Natural killer cell treated with Interleukin-12 subunit alpha and Interleukin-12 subunit beta and Interleukin-15 and Interleukin-18, amount 100 ng/mL, for 72 hours (primary cell): ENCODE results near the gene RPS14. TPM values are rescaled to one million over a fixed set of nuclear protein-coding genes. Genes with fewer than 3 reads are reported as not detected.

Source experiments
- ATAC-seq, 2 donors: fragments of 150-1000 bp; cut with Tn5 transposase in 1 of 2; sonication (Bioruptor Pico), chemical (Tn5 transposase) in 1 of 2; 2 replicates each; pipeline ENCODE4 v1.10.0; 2021
- DNase-seq: peaks from one replicate; pipeline ENCODE4 v3.0.0; 2022; ENCODE audit warnings: low spot score
- H3K27ac Mint-ChIP-seq, 2 donors: 1 replicate in 1 of 2; 2 replicates in 1 of 2; pipeline ENCODE4 v1.8.0; 2022; ENCODE audit warnings: mixed read lengths in 2 of 2, mild to moderate bottlenecking in 1 of 2, moderate library complexity in 1 of 2
- H3K27me3 Mint-ChIP-seq, 2 donors: 1 replicate in 1 of 2; 2 replicates in 1 of 2; pipeline ENCODE4 v1.8.0; 2022; ENCODE audit warnings: mixed read lengths in 2 of 2
- H3K36me3 Mint-ChIP-seq: one replicate; pipeline ENCODE4 v1.8.0; 2022; ENCODE audit warnings: mixed read lengths
- H3K4me1 Mint-ChIP-seq, 2 donors: 1 replicate in 1 of 2; 2 replicates in 1 of 2; pipeline ENCODE4 v1.8.0; 2022; ENCODE audit warnings: low read depth in 2 of 2, mixed read lengths in 2 of 2, mild to moderate bottlenecking in 1 of 2
- H3K4me3 Mint-ChIP-seq: one replicate; pipeline ENCODE4 v1.8.0; 2022; ENCODE audit warnings: mixed read lengths
- H3K9me3 Mint-ChIP-seq: 2 replicates; pipeline ENCODE4 v1.8.0; 2022; ENCODE audit warnings: mixed read lengths
- total RNA-seq, 2 donors: library from RNA; stranded (reverse); gene quantifications; one replicate each; pipeline ENCODE4 v1.2.3, GENCODE V29; 2022

The RPS14 gene
- 1,000 to 10,000 TPM; 1,429 to 1,580 TPM for total RNA-seq

DNA sequence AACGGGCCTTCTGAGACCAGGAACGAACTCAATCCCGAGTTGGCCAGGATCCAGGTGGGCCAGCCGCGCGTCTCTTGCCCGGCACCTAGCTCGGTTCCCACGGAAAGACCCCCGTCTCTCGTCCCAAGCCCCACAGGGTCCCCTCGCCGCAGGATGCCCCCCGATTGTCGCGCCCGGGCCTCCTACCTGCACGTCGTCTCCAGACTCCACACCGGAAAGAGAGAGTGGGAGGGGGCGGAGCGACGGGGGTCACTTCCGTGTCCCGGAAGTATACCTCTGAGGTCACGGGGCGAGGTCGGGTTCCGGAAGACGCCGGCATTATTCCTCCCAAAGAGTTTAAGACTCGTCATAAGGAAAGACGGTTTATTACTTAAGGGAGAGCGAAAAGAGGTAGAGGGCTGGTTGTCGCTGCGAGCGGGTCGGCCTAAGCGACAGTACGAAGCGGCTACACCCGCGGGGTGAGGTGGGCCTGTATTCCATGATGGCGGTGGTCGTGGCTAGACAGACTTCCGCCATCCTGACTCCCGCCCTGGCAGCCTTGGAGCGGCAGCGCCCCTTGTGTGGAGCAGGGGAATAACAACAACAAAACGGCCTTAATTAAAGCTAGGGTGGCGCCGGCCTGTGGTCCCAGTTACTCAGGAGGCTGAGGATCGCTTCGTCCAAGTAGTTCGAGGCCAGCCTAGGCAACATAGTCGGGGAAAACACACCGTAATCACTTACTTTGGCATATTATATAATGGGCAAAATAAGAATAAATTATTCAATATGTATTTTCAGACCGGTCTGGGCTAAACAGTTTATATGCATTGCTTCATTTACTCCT is at the start of gene RPS14:
Gene RPS14 (minus strand): TSS at position 223 of the 823 bp plus-strand sequence. CDS start 2,006 bp downstream, outside the sequence.
- H3K4me1 Mint-ChIP-seq, result peaks cover 24 to 32% of the 10 kb centered on the region in 2 donors
- ATAC-seq, result peak; percentile 95 to 97

DNA sequence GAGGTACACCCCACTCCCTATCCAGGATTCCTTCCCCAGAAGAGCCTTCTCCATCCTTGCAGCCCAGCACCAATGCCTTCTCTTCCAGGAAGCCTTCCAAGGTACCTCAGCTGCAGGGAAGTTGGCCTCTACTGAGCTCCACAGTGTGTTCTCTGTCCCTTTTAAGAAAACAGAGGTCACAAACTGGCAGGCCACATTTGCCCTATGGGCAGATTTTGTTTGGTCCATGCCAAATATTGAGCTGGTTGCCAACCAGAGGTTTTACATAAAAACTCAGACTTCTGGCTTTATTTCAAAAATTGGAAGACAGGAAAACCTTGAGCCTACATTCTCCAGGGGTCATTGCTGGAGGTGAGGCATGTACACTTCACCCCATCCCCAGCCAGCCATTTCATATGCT is 49.4 kb upstream of the RPS14 start:
- ATAC-seq (no peak), DNase-seq (no peak)
- H3K27me3 Mint-ChIP-seq, result no peaks in the 10 kb centered on the region
- H3K4me1 Mint-ChIP-seq, result peaks cover 0 to 2% of the 10 kb centered on the region in 2 donors
- no peak overlapping the region for H3K27ac Mint-ChIP-seq
- H3K4me3 Mint-ChIP-seq, result no peak overlapping the region
- H3K36me3 Mint-ChIP-seq, result no peaks in the 10 kb centered on the region
- H3K9me3 Mint-ChIP-seq, result no peaks in the 10 kb centered on the region

More for the DNA sequence above, at the start of gene RPS14:
- peaks cover 32% of the 10 kb centered on the region for H3K36me3 Mint-ChIP-seq
- peak within 1 kb of the TSS; percentile 91 for H3K4me3 Mint-ChIP-seq
- H3K27me3 Mint-ChIP-seq, result no peaks in the 10 kb centered on the region
- DNase-seq, result peak; percentile 95
- H3K27ac Mint-ChIP-seq, result peak within 1 kb of the TSS; percentile 95 to 97
- no peaks in the 10 kb centered on the region for H3K9me3 Mint-ChIP-seq

DNA sequence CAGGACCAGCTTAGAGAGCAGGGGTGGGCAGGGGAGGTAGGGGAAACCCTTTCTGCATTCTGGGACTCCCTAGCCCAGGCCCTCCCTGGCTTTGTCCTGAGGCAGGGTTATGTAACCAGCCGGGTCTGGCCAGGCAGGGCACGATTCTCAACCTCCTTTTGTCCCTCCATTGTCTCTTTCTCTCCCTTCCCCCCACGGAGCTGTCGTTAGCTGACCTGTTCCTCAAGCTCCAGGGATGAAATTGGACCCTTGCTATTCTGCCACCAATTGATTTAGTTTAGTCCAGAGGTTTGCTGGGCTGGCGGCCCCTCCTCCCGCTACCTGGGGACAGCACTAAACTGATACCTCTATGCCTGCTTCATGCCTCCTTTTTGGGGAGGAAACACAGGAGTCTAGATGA is 49.0 kb upstream of the RPS14 start:
- no peak overlapping the region for H3K4me3 Mint-ChIP-seq
- DNase-seq (no peak), ATAC-seq (no peak)
- H3K27me3 Mint-ChIP-seq, result no peaks in the 10 kb centered on the region
- H3K9me3 Mint-ChIP-seq, result no peaks in the 10 kb centered on the region
- H3K27ac Mint-ChIP-seq, result no peak overlapping the region
- peaks cover 0 to 2% of the 10 kb centered on the region in 2 donors for H3K4me1 Mint-ChIP-seq
- H3K36me3 Mint-ChIP-seq, result no peaks in the 10 kb centered on the region

DNA sequence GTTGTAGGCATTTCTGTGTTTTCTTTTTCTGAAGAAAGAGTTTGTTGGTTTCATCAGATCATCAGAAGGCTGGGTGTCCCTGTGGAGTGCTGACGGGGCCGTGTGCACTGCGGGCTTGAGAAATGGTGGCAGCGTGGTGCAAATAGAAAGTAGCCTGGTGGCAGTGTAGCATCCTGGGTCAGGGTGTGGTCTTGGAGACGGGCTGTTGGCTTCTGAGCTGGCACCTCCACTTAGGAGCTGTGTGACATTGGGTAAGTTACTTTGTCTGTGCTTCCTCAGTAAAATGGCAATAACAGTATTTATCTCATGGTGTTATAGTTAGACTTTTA is 48.4 kb upstream of the RPS14 start:
- no peaks in the 10 kb centered on the region for H3K27me3 Mint-ChIP-seq

DNA sequence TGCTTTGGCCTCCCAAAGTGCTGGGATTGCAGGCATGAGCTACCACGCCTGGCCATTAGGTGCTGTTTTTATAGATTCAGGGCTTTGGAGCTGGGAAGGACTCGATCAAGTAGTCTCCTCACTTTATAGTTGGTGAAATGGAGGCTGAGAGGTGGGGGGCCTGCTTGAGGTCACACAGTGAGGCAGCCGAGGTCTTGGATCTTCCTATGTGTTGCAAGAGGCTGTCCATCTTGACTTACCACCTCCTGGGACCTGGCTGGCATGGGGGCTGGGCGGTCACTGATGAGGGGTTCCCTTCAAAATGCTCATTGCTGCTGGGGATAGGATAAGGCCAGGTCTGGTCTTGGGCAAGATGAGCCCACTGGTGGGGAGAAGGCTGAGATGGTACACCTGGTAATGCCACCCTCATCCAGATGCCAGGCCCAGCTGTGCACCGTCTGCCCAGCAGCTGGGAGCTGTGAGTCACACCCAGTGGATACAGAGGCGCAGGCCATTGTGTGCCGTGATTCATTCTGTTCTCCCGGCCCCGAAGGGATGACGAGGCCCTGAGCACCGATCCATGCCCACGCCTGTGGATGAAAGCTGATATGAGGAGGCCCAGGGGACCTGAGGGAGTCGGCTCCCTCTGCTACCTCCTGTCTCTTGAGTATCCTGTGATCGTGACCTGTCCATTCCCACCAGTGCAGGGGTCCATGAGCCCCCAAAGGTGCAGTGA is 47.9 kb upstream of the RPS14 start:
- Mint-ChIP-seq H3K27me3 (no peaks in the 10 kb centered on the region), H3K27ac (no peak overlapping the region), H3K36me3 (no peaks in the 10 kb centered on the region), H3K4me1 (peaks cover 0 to 2% of the 10 kb centered on the region in 2 donors), H3K4me3 (no peak overlapping the region), H3K9me3 (no peaks in the 10 kb centered on the region)
- ATAC-seq, result no peak
- DNase-seq, result no peak

More for the DNA sequence above, 48.4 kb upstream of the RPS14 start:
- H3K4me3 Mint-ChIP-seq, result no peak overlapping the region
- H3K4me1 Mint-ChIP-seq, result peaks cover 0 to 2% of the 10 kb centered on the region in 2 donors
- DNase-seq (no peak), ATAC-seq (no peak)
- no peak overlapping the region for H3K27ac Mint-ChIP-seq
- no peaks in the 10 kb centered on the region for H3K9me3 Mint-ChIP-seq
- H3K36me3 Mint-ChIP-seq, result no peaks in the 10 kb centered on the region

DNA sequence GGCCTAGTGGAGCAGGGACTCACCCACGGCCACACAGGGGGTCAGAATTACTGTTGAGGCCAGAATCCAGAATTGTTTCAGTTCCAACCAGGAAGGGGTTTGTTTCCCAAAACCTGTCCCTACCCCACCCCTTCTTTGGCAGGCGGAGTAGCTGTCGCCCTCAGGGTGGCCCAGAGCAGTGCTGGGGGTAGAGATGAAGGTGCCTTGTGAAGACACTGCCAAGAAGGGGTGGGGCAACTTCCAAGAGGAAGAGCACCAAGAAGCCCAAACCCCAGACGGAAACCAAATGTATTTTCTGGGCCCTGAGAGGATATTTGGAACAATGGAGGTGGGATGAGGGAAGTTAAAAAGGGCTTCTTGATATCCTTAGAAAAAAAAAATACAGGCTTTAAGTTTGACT is 47.0 kb upstream of the RPS14 start:
- H3K4me1 Mint-ChIP-seq, result peaks cover 0 to 2% of the 10 kb centered on the region in 2 donors
- no peaks in the 10 kb centered on the region for H3K36me3 Mint-ChIP-seq
- ATAC-seq (no peak), DNase-seq (no peak)
- H3K27ac Mint-ChIP-seq, result no peak overlapping the region
- H3K27me3 Mint-ChIP-seq, result no peaks in the 10 kb centered on the region
- no peak overlapping the region for H3K4me3 Mint-ChIP-seq
- no peaks in the 10 kb centered on the region for H3K9me3 Mint-ChIP-seq

DNA sequence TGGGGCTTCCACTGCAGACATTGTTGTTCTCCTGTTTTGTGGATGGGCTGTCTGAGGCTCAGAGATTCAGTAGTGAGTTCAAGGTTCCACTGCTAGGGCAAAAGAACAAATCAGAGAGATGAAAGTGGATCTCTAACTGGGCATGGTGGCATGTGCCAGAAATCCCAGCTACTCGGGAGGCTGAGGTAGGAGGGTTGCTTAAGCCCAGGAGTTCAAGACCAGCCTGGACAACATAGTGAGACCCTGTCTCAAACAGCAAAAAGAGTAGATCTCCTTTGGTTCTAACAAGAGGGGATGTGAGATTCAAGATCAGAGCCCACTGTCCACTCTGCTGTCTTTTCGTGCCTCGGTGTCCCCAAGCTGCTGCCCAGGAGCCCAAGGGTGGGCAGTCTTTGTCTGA is 46.6 kb upstream of the RPS14 start:
- Mint-ChIP-seq H3K36me3 (no peaks in the 10 kb centered on the region), H3K27me3 (no peaks in the 10 kb centered on the region), H3K27ac (peak overlapping the region in 1 of 2 donors; percentile 10), H3K4me1 (peaks cover 0 to 2% of the 10 kb centered on the region in 2 donors), H3K9me3 (no peaks in the 10 kb centered on the region), H3K4me3 (no peak overlapping the region)
- no peak for ATAC-seq
- DNase-seq, result no peak

DNA sequence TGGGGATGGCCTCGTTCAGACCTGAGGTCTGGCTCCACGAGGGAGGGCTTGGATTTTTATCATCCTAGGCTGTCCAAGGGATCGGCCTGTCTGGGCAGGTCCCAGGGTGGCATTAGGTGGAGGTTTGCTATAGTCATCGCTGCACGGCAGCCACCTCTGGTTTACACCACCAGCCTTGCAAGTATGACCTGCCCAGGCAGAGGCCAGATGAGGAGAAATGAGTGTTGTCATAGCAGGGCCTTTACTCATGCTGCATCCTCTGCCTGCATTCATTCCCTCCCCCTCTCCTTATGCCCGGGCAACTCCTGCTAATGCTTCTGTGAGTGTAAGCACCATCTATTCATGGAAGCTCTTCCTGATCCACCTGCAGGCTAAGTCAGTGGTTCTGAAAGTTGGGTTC is 43.1 kb upstream of the RPS14 start:
- Mint-ChIP-seq H3K27ac (no peak overlapping the region), H3K4me3 (no peak overlapping the region), H3K36me3 (no peaks in the 10 kb centered on the region), H3K4me1 (peaks cover 11 to 14% of the 10 kb centered on the region in 2 donors), H3K27me3 (no peaks in the 10 kb centered on the region), H3K9me3 (no peaks in the 10 kb centered on the region)
- DNase-seq (no peak), ATAC-seq (no peak)

DNA sequence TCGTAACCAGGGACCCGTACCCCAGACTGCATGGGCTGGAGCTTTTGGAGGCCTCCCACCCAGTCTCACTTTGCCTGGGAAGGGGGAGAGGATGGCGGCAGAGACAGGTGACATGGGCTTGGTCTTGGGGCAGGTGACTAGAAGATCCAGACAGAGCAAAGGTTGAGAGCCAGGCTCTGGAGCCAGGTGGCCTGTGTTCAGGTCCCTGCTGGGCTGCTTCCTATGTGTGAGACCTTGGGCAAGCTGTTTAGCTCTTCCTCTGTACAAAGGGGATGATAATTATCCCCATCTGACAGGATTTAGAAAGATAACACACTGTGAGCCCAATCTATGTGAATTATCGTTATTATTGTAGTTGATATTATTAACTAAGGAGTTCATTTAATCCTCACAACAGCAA is 42.3 kb upstream of the RPS14 start:
- Mint-ChIP-seq H3K27ac (no peak overlapping the region), H3K4me1 (peaks cover 16 to 17% of the 10 kb centered on the region in 2 donors), H3K4me3 (no peak overlapping the region), H3K9me3 (no peaks in the 10 kb centered on the region), H3K36me3 (no peaks in the 10 kb centered on the region), H3K27me3 (no peaks in the 10 kb centered on the region)
- DNase-seq, result no peak
- no peak for ATAC-seq

DNA sequence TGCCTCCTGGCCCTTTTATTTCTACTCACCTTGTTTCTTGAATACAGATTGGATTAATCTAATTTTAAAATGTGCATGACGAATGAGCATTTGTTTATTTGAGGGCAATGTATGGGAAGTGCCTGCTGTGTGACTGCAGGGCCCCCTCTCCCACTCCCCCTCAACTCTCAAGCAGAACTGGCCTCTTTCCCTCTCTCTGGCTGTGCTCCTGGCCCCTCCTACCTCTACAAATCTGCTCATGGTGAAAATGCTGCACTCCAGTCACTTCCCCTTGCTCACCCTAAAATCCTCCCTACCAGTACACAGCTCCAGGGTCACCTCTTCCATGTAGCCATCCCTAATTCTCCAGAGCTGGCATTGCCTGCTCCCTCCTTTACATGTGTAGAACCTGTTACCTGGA is 41.2 kb upstream of the RPS14 start:
- Mint-ChIP-seq H3K36me3 (no peaks in the 10 kb centered on the region), H3K27ac (no peak overlapping the region), H3K4me1 (peaks cover 16 to 17% of the 10 kb centered on the region in 2 donors), H3K9me3 (no peaks in the 10 kb centered on the region), H3K27me3 (no peaks in the 10 kb centered on the region), H3K4me3 (peak overlapping the region; percentile 1)
- ATAC-seq (no peak), DNase-seq (no peak)

DNA sequence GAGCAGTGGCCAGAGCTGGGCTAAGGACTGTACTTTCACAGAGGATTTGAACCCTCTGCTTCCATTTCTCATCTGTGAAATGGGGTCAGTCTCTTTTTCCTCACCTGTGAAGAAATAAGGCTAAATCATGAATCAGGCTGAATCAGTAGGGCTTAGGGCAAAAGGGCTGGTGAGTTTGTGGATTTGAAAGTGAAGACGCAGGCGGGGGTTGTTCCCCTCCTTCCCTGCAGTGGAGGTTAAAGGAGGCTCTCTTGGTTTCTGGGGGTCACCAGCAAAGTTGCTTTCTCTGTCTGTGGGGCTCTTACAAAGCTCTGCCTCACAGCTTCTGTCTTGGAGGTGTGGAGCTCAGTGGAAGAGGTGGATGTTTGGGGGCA is 40.7 kb upstream of the RPS14 start:
- ATAC-seq, result no peak
- Mint-ChIP-seq H3K4me1 (peaks cover 16 to 17% of the 10 kb centered on the region in 2 donors), H3K27ac (no peak overlapping the region), H3K27me3 (no peaks in the 10 kb centered on the region), H3K9me3 (no peaks in the 10 kb centered on the region), H3K4me3 (no peak overlapping the region), H3K36me3 (no peaks in the 10 kb centered on the region)
- no peak for DNase-seq

DNA sequence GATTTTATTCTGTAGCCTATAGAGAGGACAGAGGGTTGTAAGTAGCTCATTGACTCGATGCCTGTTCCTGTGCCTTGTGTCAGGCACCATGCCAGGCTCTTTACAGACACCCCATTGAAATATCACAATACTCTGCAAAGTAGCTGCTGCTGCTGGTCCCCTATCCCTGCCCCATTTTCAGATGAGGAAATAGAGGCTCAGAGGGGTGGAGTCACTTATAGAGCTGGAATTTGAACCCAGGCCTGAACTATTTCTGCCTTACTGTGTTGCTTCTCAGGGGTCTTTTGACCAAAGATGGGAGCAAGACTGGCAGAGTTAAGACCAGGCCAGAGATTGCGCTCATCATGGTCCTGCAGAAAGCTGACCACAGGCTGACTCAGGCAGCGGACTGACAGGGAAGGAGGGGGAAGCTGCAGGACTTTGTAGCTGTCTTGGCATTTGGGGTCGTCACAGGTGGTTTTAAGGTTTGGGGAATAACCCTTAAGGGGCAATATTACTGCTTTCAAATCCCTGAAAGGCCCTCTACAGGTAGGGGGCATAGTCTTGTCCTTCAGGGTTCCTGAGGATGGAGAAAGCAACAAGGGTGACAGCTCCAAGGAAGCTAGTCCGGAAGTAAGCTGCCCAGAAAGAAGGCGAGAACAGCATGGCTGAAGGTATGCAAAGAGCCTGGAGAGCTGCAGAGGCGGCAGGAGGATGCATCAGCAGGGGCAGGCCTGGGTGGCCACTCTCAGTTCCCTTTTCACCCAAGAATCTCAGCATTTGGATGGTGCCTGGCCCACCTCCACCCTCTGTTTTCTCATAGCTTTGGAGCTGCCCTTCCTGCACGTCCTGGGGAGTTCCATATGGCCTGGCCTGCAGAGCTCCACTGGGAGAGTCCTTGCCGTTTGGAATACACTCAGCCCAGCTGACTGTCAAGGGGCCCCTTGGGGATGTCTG is 40.1 kb upstream of the RPS14 start:
- peak overlapping the region; percentile 41 for H3K4me3 Mint-ChIP-seq
- no peaks in the 10 kb centered on the region for H3K36me3 Mint-ChIP-seq
- peak overlapping the region in 1 of 2 donors; percentile 38 for H3K27ac Mint-ChIP-seq
- no peak for ATAC-seq
- DNase-seq, result no peak
- H3K4me1 Mint-ChIP-seq, result peaks cover 16 to 19% of the 10 kb centered on the region in 2 donors
- H3K9me3 Mint-ChIP-seq, result no peaks in the 10 kb centered on the region
- peaks cover 0 to 3% of the 10 kb centered on the region in 2 donors for H3K27me3 Mint-ChIP-seq

DNA sequence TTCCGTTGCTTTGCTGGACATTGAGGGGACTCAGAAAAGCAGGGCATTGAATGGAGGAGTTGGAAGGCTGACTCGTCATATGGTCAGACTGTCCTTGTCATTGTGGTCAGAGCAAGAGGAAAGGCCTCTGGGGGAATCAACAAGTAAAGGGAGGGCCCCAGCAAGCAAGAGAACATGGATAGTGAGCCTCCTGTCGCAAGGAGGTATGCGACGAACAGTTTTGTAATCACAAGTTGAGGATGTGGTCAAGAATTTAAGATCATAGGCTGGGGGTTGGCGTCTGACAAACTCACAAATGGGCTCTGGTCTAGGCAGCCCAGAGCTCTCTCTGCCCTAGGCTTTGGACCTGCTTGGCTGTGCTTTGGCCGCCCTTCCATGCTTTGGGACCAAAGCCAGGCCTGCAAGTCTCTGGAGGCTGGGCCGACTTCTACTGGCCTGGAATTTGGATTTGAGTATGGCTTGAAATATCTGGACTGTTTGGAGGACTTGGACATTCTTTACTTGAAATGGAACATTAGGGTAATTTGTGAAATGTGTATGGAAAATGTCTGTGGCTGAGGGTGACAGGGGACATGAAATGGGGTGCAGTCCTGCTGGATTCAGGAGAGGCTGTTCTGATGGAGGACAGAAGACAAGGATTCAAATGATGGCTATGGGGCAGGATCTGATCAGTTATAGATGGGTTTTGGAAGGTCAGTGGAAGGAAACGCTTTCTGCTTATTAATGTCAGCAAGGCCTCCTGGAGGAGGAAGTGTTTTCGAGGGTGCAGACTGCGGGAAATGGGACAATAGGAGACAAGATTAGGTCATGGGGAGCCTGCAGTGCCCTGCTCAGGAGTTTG is 39.2 kb upstream of the RPS14 start:
- H3K27ac Mint-ChIP-seq, result peak overlapping the region in 1 of 2 donors; percentile 38
- no peak for DNase-seq
- peak overlapping the region; percentile 53 for H3K4me3 Mint-ChIP-seq

More for the DNA sequence above, 39.2 kb upstream of the RPS14 start:
- no peaks in the 10 kb centered on the region for H3K9me3 Mint-ChIP-seq
- peaks cover 16 to 19% of the 10 kb centered on the region in 2 donors for H3K4me1 Mint-ChIP-seq
- H3K36me3 Mint-ChIP-seq, result no peaks in the 10 kb centered on the region
- peak; percentile 48 to 64 for ATAC-seq
- H3K27me3 Mint-ChIP-seq, result peaks cover 0 to 3% of the 10 kb centered on the region in 2 donors
